Naive thymus-derived CD4-positive, alpha-beta T cell (primary cell): ENCODE results near the gene SPAG17. TPM values are rescaled to one million over a fixed set of nuclear protein-coding genes. Genes with fewer than 3 reads are reported as not detected.

Experiments
- ATAC-seq: fragments of 150-1000 bp; cut with Tn5 transposase; 2 replicates; pipeline ENCODE4 v1.10.0; 2021; ENCODE audit warnings: mild to moderate bottlenecking, moderate library complexity
- CTCF ChIA-PET: fragments of 350-600 bp; sonication (Branson Sonifier 250); formaldehyde crosslinking; loops from one replicate; lab custom pipeline; 2021; ENCODE audit warnings: antibody characterized with exemption; lab: Charles Lee
- POLR2A ChIA-PET: fragments of 350-600 bp; sonication (Branson Sonifier 250); formaldehyde crosslinking; loops from one replicate; lab custom pipeline; 2021; ENCODE audit warnings: antibody characterized with exemption, inconsistent platforms; lab: Charles Lee
- DNase-seq, 9 donors: peaks; one replicate each; pipeline versions ENCODE4 v3.0.0 to v3.0.0-alpha.2; 2020 to 2022; ENCODE audit warnings: mixed read lengths in 1 of 9
- H3K27ac ChIP-seq: one replicate; pipeline ENCODE4 v1.7.0; 2013; ENCODE audit warnings: mild to moderate bottlenecking, low read depth, low read length, moderate library complexity
- H3K27me3 ChIP-seq, 2 donors: one replicate each; pipeline ENCODE4 v1.7.0; 2013; ENCODE audit warnings: low read length in 2 of 2, mild to moderate bottlenecking in 2 of 2, moderate library complexity in 2 of 2; ENCODE audit not compliant: control insufficient read depth in 2 of 2, insufficient read depth in 2 of 2
- H3K36me3 ChIP-seq, 3 experiments: 1 replicate in 2 of 3; 2 replicates in 1 of 3; pipeline ENCODE4 v1.7.0; 2013; ENCODE audit warnings: low read length in 3 of 3, mild to moderate bottlenecking in 3 of 3, moderate library complexity in 1 of 3; ENCODE audit not compliant: insufficient read depth in 3 of 3, control insufficient read depth in 2 of 3
- H3K4me1 ChIP-seq, 2 donors: one replicate each; pipeline ENCODE4 v1.7.0; 2013; ENCODE audit warnings: low read length in 2 of 2, mild to moderate bottlenecking in 2 of 2, moderate library complexity in 1 of 2; ENCODE audit not compliant: control insufficient read depth in 2 of 2, insufficient read depth in 2 of 2
- H3K4me3 ChIP-seq: 2 replicates; pipeline ENCODE4 v1.7.0; 2013; ENCODE audit warnings: mild to moderate bottlenecking, low read length
- H3K9me3 ChIP-seq, 3 experiments: 1 replicate in 2 of 3; 2 replicates in 1 of 3; pipeline ENCODE4 v1.7.0; 2013; ENCODE audit warnings: low read length in 3 of 3; ENCODE audit not compliant: control insufficient read depth in 2 of 3
- H3K27ac Mint-ChIP-seq, 9 donors: one replicate each; pipeline ENCODE4 v1.8.0; 2020 to 2022; ENCODE audit warnings: mixed read lengths in 9 of 9, mild to moderate bottlenecking in 8 of 9, moderate library complexity in 5 of 9, inconsistent platforms in 2 of 9
- H3K27me3 Mint-ChIP-seq, 5 donors: one replicate each; pipeline ENCODE4 v1.8.0; 2021 to 2022; ENCODE audit warnings: mixed read lengths in 5 of 5, mild to moderate bottlenecking in 1 of 5
- H3K36me3 Mint-ChIP-seq, 5 donors: one replicate each; pipeline ENCODE4 v1.8.0; 2020 to 2022; ENCODE audit warnings: mixed read lengths in 5 of 5, mild to moderate bottlenecking in 3 of 5, inconsistent platforms in 1 of 5
- H3K4me1 Mint-ChIP-seq, 7 donors: one replicate each; pipeline ENCODE4 v1.8.0; 2020 to 2022; ENCODE audit warnings: mixed read lengths in 7 of 7, mild to moderate bottlenecking in 3 of 7, inconsistent platforms in 1 of 7
- H3K4me3 Mint-ChIP-seq, 10 donors: one replicate each; pipeline ENCODE4 v1.8.0; 2020 to 2022; ENCODE audit warnings: mild to moderate bottlenecking in 10 of 10, mixed read lengths in 10 of 10, moderate library complexity in 6 of 10, inconsistent platforms in 2 of 10
- H3K9me3 Mint-ChIP-seq, 11 donors: one replicate each; pipeline ENCODE4 v1.8.0; 2020 to 2022; ENCODE audit warnings: mixed read lengths in 11 of 11, mild to moderate bottlenecking in 4 of 11, inconsistent platforms in 1 of 11, moderate library complexity in 1 of 11
- intact Hi-C, 2 donors: fragments of 100-400 bp; cut with micrococcal nuclease; formaldehyde crosslinking; loops; one replicate each; pipeline ENCODE4 v1.15.1; 2023
- polyA plus RNA-seq, 2 donors: library from polyadenylated mRNA; unstranded; fragments of 300-500 nt; fragmentation: Illumina TruSeq; gene quantifications; one replicate each; pipeline ENCODE4 v1.2.3, GENCODE V29; 2021
- total RNA-seq, 6 experiments: library from RNA in 5 of 6; stranded (reverse) in 5 of 6; gene quantifications; 1 replicate in 5 of 6; 2 replicates in 1 of 6; pipeline ENCODE4 v1.2.3 and lab custom pipeline; 2021 to 2026

SPAG17 gene
- total and polyA plus RNA-seq, 7 experiments from 2014 or later: not detected

GRCh38 chr1:118075116-118075515, 109.9 kb downstream of the SPAG17 start:
- no peak overlapping the region for H3K4me3 Mint-ChIP-seq
- CTCF ChIA-PET: no interaction called here
- intact Hi-C loops: no loop called here
- Histone ChIP-seq H3K27ac (no peak overlapping the region), H3K36me3 (no peaks in the 10 kb centered on the region), H3K27me3 (no peaks in the 10 kb centered on the region), H3K4me1 (no peaks in the 10 kb centered on the region), H3K4me3 (no peak overlapping the region), H3K9me3 (no peaks in the 10 kb centered on the region)
- no peaks in the 10 kb centered on the region for H3K4me1 Mint-ChIP-seq
- ATAC-seq (no peak), DNase-seq (no peak)
- POLR2A ChIA-PET: no interaction called here
- H3K36me3 Mint-ChIP-seq: no peaks in the 10 kb centered on the region
- H3K9me3 Mint-ChIP-seq: peaks cover 0 to 5% (median 0%) of the 10 kb centered on the region in 11 donors
- no peak overlapping the region for H3K27ac Mint-ChIP-seq
- peaks cover 0 to 16% (median 8%) of the 10 kb centered on the region in 5 donors for H3K27me3 Mint-ChIP-seq

GRCh38 chr1:118073648-118074435, 111.2 kb downstream of the SPAG17 start:
- no peak overlapping the region for H3K4me3 ChIP-seq
- no peaks in the 10 kb centered on the region for H3K27me3 ChIP-seq
- no peak for DNase-seq
- Mint-ChIP-seq H3K4me1 (no peaks in the 10 kb centered on the region), H3K4me3 (no peak overlapping the region), H3K27me3 (peaks cover 0 to 24% (median 8%) of the 10 kb centered on the region in 5 donors), H3K36me3 (no peaks in the 10 kb centered on the region), H3K9me3 (peaks cover 0 to 4% (median 0%) of the 10 kb centered on the region in 11 donors), H3K27ac (no peak overlapping the region)
- ATAC-seq: no peak
- no peaks in the 10 kb centered on the region for H3K9me3 ChIP-seq
- CTCF ChIA-PET: no interaction called here
- H3K4me1 ChIP-seq: no peaks in the 10 kb centered on the region
- intact Hi-C loops: no loop called here
- POLR2A ChIA-PET: no interaction called here
- H3K27ac ChIP-seq: no peak overlapping the region
- H3K36me3 ChIP-seq: no peaks in the 10 kb centered on the region

DNA sequence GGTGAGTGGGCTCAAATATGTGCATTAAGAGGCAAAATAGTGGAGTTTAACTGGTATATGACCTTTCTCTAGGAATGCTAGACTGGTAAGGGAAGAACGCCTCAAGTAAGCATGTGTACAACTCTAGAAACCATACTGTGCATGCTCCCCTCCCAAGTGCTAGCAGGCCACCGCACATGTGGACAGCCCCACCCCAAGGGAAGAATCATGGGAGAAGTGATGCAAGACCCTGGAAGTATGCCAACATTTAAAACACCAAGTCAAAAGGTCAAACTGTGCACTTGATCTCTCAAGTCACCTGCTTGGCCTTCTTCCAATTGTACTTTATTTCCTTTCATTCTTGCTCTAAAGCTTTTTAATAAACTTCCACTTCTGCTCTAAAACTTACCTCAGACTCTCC, 135.0 kb downstream of the SPAG17 start:
- no peaks in the 10 kb centered on the region for H3K36me3 Mint-ChIP-seq
- peaks cover 0 to 2% (median 0%) of the 10 kb centered on the region in 7 donors for H3K4me1 Mint-ChIP-seq
- no peak overlapping the region for H3K4me3 Mint-ChIP-seq
- Histone ChIP-seq H3K9me3 (no peaks in the 10 kb centered on the region), H3K4me3 (no peak overlapping the region), H3K4me1 (no peaks in the 10 kb centered on the region), H3K36me3 (no peaks in the 10 kb centered on the region), H3K27ac (no peak overlapping the region), H3K27me3 (no peaks in the 10 kb centered on the region)
- DNase-seq (no peak), ATAC-seq (no peak)
- intact Hi-C loops: no loop called here
- H3K9me3 Mint-ChIP-seq: peaks cover 0 to 4% (median 0%) of the 10 kb centered on the region in 11 donors
- no peak overlapping the region for H3K27ac Mint-ChIP-seq
- peaks cover 0 to 22% (median 14%) of the 10 kb centered on the region in 5 donors for H3K27me3 Mint-ChIP-seq
- POLR2A ChIA-PET: no interaction called here
- CTCF ChIA-PET: no interaction called here

DNA sequence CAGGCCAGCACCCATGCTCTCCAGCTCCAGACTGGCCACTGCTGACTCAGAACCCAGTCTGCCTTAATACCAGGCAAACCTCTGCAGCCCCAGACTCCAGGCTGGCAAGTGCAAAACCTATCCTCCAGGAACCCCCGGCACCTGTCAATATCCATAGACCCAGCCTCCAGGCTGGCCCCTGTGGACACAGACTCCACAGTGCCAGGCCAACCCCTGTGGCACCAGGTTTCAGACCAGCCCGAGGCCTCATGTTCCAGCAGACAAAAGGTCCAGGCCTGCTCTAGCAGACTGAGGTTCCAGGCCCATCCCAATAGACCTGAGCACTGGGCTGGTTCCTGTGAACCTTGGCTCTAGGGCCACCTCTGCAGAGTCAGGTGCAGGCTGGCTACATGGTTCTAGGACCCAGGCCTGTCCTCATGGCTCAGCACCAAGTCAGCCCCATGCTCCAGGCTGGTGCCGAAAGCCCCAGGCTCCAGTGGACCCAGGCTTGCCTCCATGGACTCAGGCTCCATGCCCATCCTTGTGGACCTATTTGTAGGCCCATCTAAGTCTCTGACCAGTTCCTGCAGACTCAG, 137.3 kb downstream of the SPAG17 start:
- Mint-ChIP-seq H3K27ac (no peak overlapping the region), H3K9me3 (peaks cover 0 to 4% (median 0%) of the 10 kb centered on the region in 11 donors), H3K27me3 (peaks cover 0 to 28% (median 14%) of the 10 kb centered on the region in 5 donors), H3K4me3 (no peak overlapping the region), H3K36me3 (no peaks in the 10 kb centered on the region), H3K4me1 (peaks cover 0 to 2% (median 0%) of the 10 kb centered on the region in 7 donors)
- no peak overlapping the region for H3K27ac ChIP-seq
- CTCF ChIA-PET: no interaction called here
- no peaks in the 10 kb centered on the region for H3K36me3 ChIP-seq
- no peaks in the 10 kb centered on the region for H3K4me1 ChIP-seq
- no peaks in the 10 kb centered on the region for H3K9me3 ChIP-seq
- ATAC-seq: no peak
- no peak for DNase-seq
- H3K27me3 ChIP-seq: no peaks in the 10 kb centered on the region
- POLR2A ChIA-PET: no interaction called here
- H3K4me3 ChIP-seq: no peak overlapping the region
- intact Hi-C loops: no loop called here

GRCh38 chr1:118047006-118047649, 137.9 kb downstream of the SPAG17 start:
- peaks cover 0 to 3% (median 0%) of the 10 kb centered on the region in 7 donors for H3K4me1 Mint-ChIP-seq
- CTCF ChIA-PET: no interaction called here
- no peak overlapping the region for H3K27ac ChIP-seq
- no peak for ATAC-seq
- H3K36me3 ChIP-seq: no peaks in the 10 kb centered on the region
- H3K27me3 ChIP-seq: no peaks in the 10 kb centered on the region
- H3K4me1 ChIP-seq: no peaks in the 10 kb centered on the region
- H3K9me3 Mint-ChIP-seq: peaks cover 0 to 4% (median 0%) of the 10 kb centered on the region in 11 donors
- H3K4me3 Mint-ChIP-seq: no peak overlapping the region
- no peak overlapping the region for H3K4me3 ChIP-seq
- intact Hi-C loops: no loop called here
- no peaks in the 10 kb centered on the region for H3K9me3 ChIP-seq
- POLR2A ChIA-PET: no interaction called here
- H3K27ac Mint-ChIP-seq: no peak overlapping the region
- DNase-seq: no peak
- H3K27me3 Mint-ChIP-seq: peaks cover 0 to 29% (median 14%) of the 10 kb centered on the region in 5 donors
- H3K36me3 Mint-ChIP-seq: no peaks in the 10 kb centered on the region

- no peak overlapping the region for H3K27ac ChIP-seq
- no peak for ATAC-seq
- Mint-ChIP-seq H3K4me3 (no peak overlapping the region), H3K9me3 (no peaks in the 10 kb centered on the region), H3K27me3 (peaks cover 4 to 33% (median 5%) of the 10 kb centered on the region in 5 donors), H3K4me1 (peaks cover 0 to 2% (median 0%) of the 10 kb centered on the region in 7 donors), H3K36me3 (no peaks in the 10 kb centered on the region), H3K27ac (no peak overlapping the region)
- no peaks in the 10 kb centered on the region for H3K4me1 ChIP-seq
- ChIA-PET CTCF (no interaction called here), POLR2A (no interaction called here)
- no peaks in the 10 kb centered on the region for H3K27me3 ChIP-seq
- H3K9me3 ChIP-seq: no peaks in the 10 kb centered on the region
- intact Hi-C loops: no loop called here
- no peak overlapping the region for H3K4me3 ChIP-seq
- no peak for DNase-seq
- no peaks in the 10 kb centered on the region for H3K36me3 ChIP-seq
These were observed 141.4 kb downstream of the SPAG17 start for GRCh38 chr1:118043624-118044023.
